Mesendoderm (in vitro differentiated cells): ENCODE data around the gene CMKLR1.

Experiments used
- DNase-seq: peaks from one replicate; pipeline ENCODE4 v3.0.0; 2013
- H2AK5ac ChIP-seq: 2 replicates; pipeline ENCODE4 v1.6.1; 2013; ENCODE audit warnings: low read length, inconsistent platforms
- H2BK120ac ChIP-seq: 2 replicates; pipeline ENCODE4 v1.6.1; 2013; ENCODE audit warnings: low read depth, mild to moderate bottlenecking, low read length, moderate library complexity, mixed read lengths
- H2BK15ac ChIP-seq: replicated peaks from 2 replicates; pipeline ENCODE4 v1.6.1; 2013; ENCODE audit warnings: low read depth, mild to moderate bottlenecking, moderate library complexity
- H2BK5ac ChIP-seq: 2 replicates; pipeline ENCODE4 v1.6.1; 2013; ENCODE audit warnings: low read length, inconsistent platforms
- H3K18ac ChIP-seq: 2 replicates; pipeline ENCODE4 v1.6.1; 2013; ENCODE audit warnings: mild to moderate bottlenecking, low read length, mixed read lengths
- H3K23ac ChIP-seq: one replicate; pipeline ENCODE4 v1.6.1; 2013; ENCODE audit warnings: low read length
- H3K27ac ChIP-seq: 2 replicates; pipeline ENCODE4 v1.5.1; 2013; ENCODE audit warnings: low read depth, mild to moderate bottlenecking, inconsistent platforms, low read length, moderate library complexity
- H3K27me3 ChIP-seq: 2 replicates; pipeline ENCODE4 v1.6.1; 2013; ENCODE audit warnings: low read length, control low read depth, mild to moderate bottlenecking, inconsistent platforms; ENCODE audit not compliant: insufficient read depth, poor library complexity
- H3K36me3 ChIP-seq: 2 replicates; pipeline ENCODE4 v1.6.1; 2013; ENCODE audit warnings: low read length, inconsistent platforms; ENCODE audit not compliant: control insufficient read depth, insufficient read depth
- H3K4ac ChIP-seq: one replicate; pipeline ENCODE4 v1.6.1; 2013; ENCODE audit warnings: low read depth, mild to moderate bottlenecking, low read length, moderate library complexity
- H3K4me1 ChIP-seq: 2 replicates; pipeline ENCODE4 v1.6.1; 2013; ENCODE audit warnings: low read depth, low read length, inconsistent platforms; ENCODE audit not compliant: control insufficient read depth
- H3K4me2 ChIP-seq: 2 replicates; pipeline ENCODE4 v1.6.1; 2013; ENCODE audit warnings: low read length
- H3K4me3 ChIP-seq: 2 replicates; pipeline ENCODE4 v1.5.1; 2013; ENCODE audit warnings: mild to moderate bottlenecking, low read length
- H3K56ac ChIP-seq: one replicate; pipeline ENCODE4 v1.6.1; 2013; ENCODE audit warnings: low read length
- H3K79me1 ChIP-seq: 2 replicates; pipeline ENCODE4 v1.6.1; 2013; ENCODE audit warnings: low read length, inconsistent platforms
- H3K79me2 ChIP-seq: 2 replicates; pipeline ENCODE4 v1.6.1; 2013; ENCODE audit warnings: mild to moderate bottlenecking, low read length; ENCODE audit not compliant: control insufficient read depth, insufficient read depth
- H3K9ac ChIP-seq: 2 replicates; pipeline ENCODE4 v1.6.1; 2013; ENCODE audit warnings: low read length, inconsistent platforms
- H4K5ac ChIP-seq: one replicate; pipeline ENCODE4 v1.6.1; 2013; ENCODE audit warnings: low read length
- H4K8ac ChIP-seq: one replicate; pipeline ENCODE4 v1.6.1; 2013; ENCODE audit warnings: low read depth, mild to moderate bottlenecking, control low read depth, low read length, moderate library complexity
- WGBS: extraction: QIAGEN DNeasy Blood & Tissue Kit; methylation state at CpG from one replicate; pipeline ENCODE4 v1.1.7; 2013; ENCODE audit warnings: low lambda C conversion rate, missing lambda C conversion rate; ENCODE audit not compliant: insufficient coverage; ENCODE audit errors: extremely low coverage; 5-methylcytosine and 5-hydroxymethylcytosine counted together

The CMKLR1 gene

GRCh38 chr12:108352591-108352990 is 13.5 kb upstream of the CMKLR1 start:
- no peak for DNase-seq
- no peaks in the 10 kb centered on the region for H3K79me1 ChIP-seq
- no peak overlapping the region for H3K4ac ChIP-seq
- H4K8ac ChIP-seq: no peak overlapping the region
- no peak overlapping the region for H2AK5ac ChIP-seq
- no peak overlapping the region for H3K23ac ChIP-seq
- no peak overlapping the region for H2BK5ac ChIP-seq
- no peak overlapping the region for H2BK120ac ChIP-seq
- no peak overlapping the region for H4K5ac ChIP-seq
- no peak overlapping the region for H2BK15ac ChIP-seq
- no peak overlapping the region for H3K56ac ChIP-seq
- no peak overlapping the region for H3K18ac ChIP-seq
- H3K27me3 ChIP-seq: no peaks in the 10 kb centered on the region
- no peak overlapping the region for H3K4me3 ChIP-seq
- H3K4me2 ChIP-seq: no peak overlapping the region
- H3K79me2 ChIP-seq: no peaks in the 10 kb centered on the region
- no peaks in the 10 kb centered on the region for H3K36me3 ChIP-seq
- no peak overlapping the region for H3K27ac ChIP-seq
- H3K9ac ChIP-seq: no peak overlapping the region
- H3K4me1 ChIP-seq: no peaks in the 10 kb centered on the region

- no peak overlapping the region for H3K4me3 ChIP-seq
- no peaks in the 10 kb centered on the region for H3K79me1 ChIP-seq
- H4K8ac ChIP-seq: no peak overlapping the region
- H3K9ac ChIP-seq: no peak overlapping the region
- H2AK5ac ChIP-seq: no peak overlapping the region
- no peak overlapping the region for H2BK15ac ChIP-seq
- H3K4me2 ChIP-seq: no peak overlapping the region
- no peak overlapping the region for H3K27ac ChIP-seq
- no peaks in the 10 kb centered on the region for H3K4me1 ChIP-seq
- no peak overlapping the region for H3K56ac ChIP-seq
- no peak for DNase-seq
- no peak overlapping the region for H2BK5ac ChIP-seq
- H3K4ac ChIP-seq: no peak overlapping the region
- no peak overlapping the region for H3K18ac ChIP-seq
- no peak overlapping the region for H2BK120ac ChIP-seq
- H3K23ac ChIP-seq: no peak overlapping the region
- H4K5ac ChIP-seq: no peak overlapping the region
- H3K27me3 ChIP-seq: no peaks in the 10 kb centered on the region
- H3K79me2 ChIP-seq: no peaks in the 10 kb centered on the region
- no peaks in the 10 kb centered on the region for H3K36me3 ChIP-seq
- no CpG with 5 or more reads among the region's 3 CpGs for WGBS
These were observed 11.4 kb upstream of the CMKLR1 start for GRCh38 chr12:108350511-108350910.

DNA sequence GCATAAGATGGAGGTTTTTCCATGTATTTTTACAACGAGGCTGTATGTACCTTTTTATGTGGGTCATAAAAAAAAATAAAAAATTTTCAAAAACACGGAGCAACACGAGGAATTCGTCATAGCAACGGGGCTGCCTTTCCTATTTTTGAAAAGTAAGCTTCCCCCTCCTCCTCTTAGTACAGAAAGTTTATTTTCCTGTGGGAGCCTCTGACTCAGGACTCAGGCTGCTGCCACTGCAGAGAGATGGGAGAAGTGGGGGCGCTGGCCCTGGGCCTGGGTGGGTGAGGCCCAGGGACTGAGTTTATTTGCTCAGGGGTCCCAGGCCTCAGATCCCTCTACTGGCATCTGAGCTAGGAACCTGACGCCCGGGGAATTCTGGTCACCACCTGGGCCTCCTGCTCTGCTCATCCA is 10.2 kb upstream of the CMKLR1 start:
- Histone ChIP-seq H3K4me1 (no peaks in the 10 kb centered on the region), H2BK120ac (no peak overlapping the region)

DNA sequence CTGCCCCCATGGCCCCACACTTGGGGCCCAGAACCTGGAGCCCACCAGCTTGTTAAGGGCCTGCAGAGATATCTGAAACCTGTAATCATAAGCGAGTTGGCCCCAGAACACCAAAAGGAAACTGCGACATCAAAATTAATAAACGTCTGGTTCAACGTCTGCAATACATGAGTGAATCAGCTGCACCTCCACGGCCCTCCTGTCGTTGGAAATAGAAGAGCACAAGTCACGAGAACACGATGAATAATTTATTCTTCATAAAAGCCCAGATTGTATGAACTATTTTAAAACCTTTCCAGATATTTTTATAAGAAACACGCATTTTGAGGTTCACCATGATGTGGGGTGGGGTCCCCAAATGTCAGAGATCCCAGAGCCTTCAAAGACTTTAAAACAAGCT is 9.7 kb upstream of the CMKLR1 start:
- no peak overlapping the region for H3K9ac ChIP-seq
- no peaks in the 10 kb centered on the region for H3K27me3 ChIP-seq
- no peaks in the 10 kb centered on the region for H3K79me1 ChIP-seq
- no peak overlapping the region for H3K4ac ChIP-seq
- no peak overlapping the region for H2BK120ac ChIP-seq
- no peak overlapping the region for H3K56ac ChIP-seq
- H4K8ac ChIP-seq: no peak overlapping the region
- no peak overlapping the region for H2AK5ac ChIP-seq
- no peak overlapping the region for H3K4me2 ChIP-seq
- no peak overlapping the region for H3K23ac ChIP-seq
- no peak overlapping the region for H2BK5ac ChIP-seq
- no peak overlapping the region for H3K27ac ChIP-seq
- H3K4me1 ChIP-seq: no peaks in the 10 kb centered on the region
- H3K18ac ChIP-seq: no peak overlapping the region
- H3K4me3 ChIP-seq: no peak overlapping the region
- no peak overlapping the region for H2BK15ac ChIP-seq
- DNase-seq: no peak
- no CpG with 5 or more reads among the region's 9 CpGs for WGBS
- H3K36me3 ChIP-seq: no peaks in the 10 kb centered on the region
- no peaks in the 10 kb centered on the region for H3K79me2 ChIP-seq
- no peak overlapping the region for H4K5ac ChIP-seq

More for the DNA sequence above, 10.2 kb upstream of the CMKLR1 start:
- Histone ChIP-seq H3K4me3 (no peak overlapping the region), H3K79me2 (no peaks in the 10 kb centered on the region), H3K56ac (no peak overlapping the region), H3K4me2 (no peak overlapping the region), H3K79me1 (no peaks in the 10 kb centered on the region), H2AK5ac (no peak overlapping the region), H4K8ac (no peak overlapping the region), H2BK15ac (no peak overlapping the region), H3K4ac (no peak overlapping the region), H4K5ac (no peak overlapping the region), H3K23ac (no peak overlapping the region), H3K18ac (no peak overlapping the region), H3K27me3 (no peaks in the 10 kb centered on the region), H3K27ac (no peak overlapping the region), H3K9ac (no peak overlapping the region), H3K36me3 (no peaks in the 10 kb centered on the region), H2BK5ac (no peak overlapping the region)
- no peak for DNase-seq
- WGBS: no CpG with 5 or more reads among the region's 8 CpGs

- Histone ChIP-seq H3K4me2 (no peak overlapping the region), H3K4ac (no peak overlapping the region), H3K79me2 (no peaks in the 10 kb centered on the region), H2BK5ac (no peak overlapping the region), H3K27ac (no peak overlapping the region), H3K18ac (no peak overlapping the region), H3K79me1 (no peaks in the 10 kb centered on the region), H2AK5ac (no peak overlapping the region), H3K56ac (no peak overlapping the region), H2BK120ac (no peak overlapping the region), H4K5ac (no peak overlapping the region), H3K4me1 (no peaks in the 10 kb centered on the region), H3K36me3 (no peaks in the 10 kb centered on the region), H3K27me3 (no peaks in the 10 kb centered on the region), H3K9ac (no peak overlapping the region), H4K8ac (no peak overlapping the region), H3K23ac (no peak overlapping the region), H3K4me3 (no peak overlapping the region), H2BK15ac (no peak overlapping the region)
- DNase-seq: no peak
- WGBS: no CpG with 5 or more reads among the region's 6 CpGs
These were observed 7.9 kb upstream of the CMKLR1 start for GRCh38 chr12:108346727-108347710.
